Measurements from ENCODE around the gene C1orf21.

C1orf21 gene

GRCh38 chr1:184412472-184412871, 25.6 kb downstream of the C1orf21 start:
- DNase-seq (ENCODE audit: low read depth, low spot score): no peak

GRCh38 chr1:184416481-184416880, 29.7 kb downstream of the C1orf21 start:
- no peak for DNase-seq (ENCODE audit: low read depth, low spot score)

- DNase-seq (ENCODE audit: low read depth, low spot score): no peak
Observed at GRCh38 chr1:184416946-184417345, 30.1 kb downstream of the C1orf21 start.

- no peak for DNase-seq (ENCODE audit: low read depth, low spot score)
Observed at GRCh38 chr1:184417916-184418315, 31.1 kb downstream of the C1orf21 start.

- DNase-seq (ENCODE audit: low read depth, low spot score): no peak
Observed at GRCh38 chr1:184418652-184419349, 32.0 kb downstream of the C1orf21 start.

- DNase-seq (ENCODE audit: low read depth, low spot score): no peak
Observed at GRCh38 chr1:184419350-184420161, 32.7 kb downstream of the C1orf21 start.

GRCh38 chr1:184422490-184423233, 35.8 kb downstream of the C1orf21 start:
- no peak for DNase-seq (ENCODE audit: low read depth, low spot score)

GRCh38 chr1:184423649-184424048, 36.8 kb downstream of the C1orf21 start:
- DNase-seq (ENCODE audit: low read depth, low spot score): no peak

- DNase-seq (ENCODE audit: low read depth, low spot score): no peak
Observed at GRCh38 chr1:184424157-184424556, 37.3 kb downstream of the C1orf21 start.

GRCh38 chr1:184424945-184425344, 38.1 kb downstream of the C1orf21 start:
- no peak for DNase-seq (ENCODE audit: low read depth, low spot score)

GRCh38 chr1:184425449-184426277, 38.8 kb downstream of the C1orf21 start:
- DNase-seq (ENCODE audit: low read depth, low spot score): no peak

- DNase-seq (ENCODE audit: low read depth, low spot score): no peak
Observed at GRCh38 chr1:184426278-184426674, 39.4 kb downstream of the C1orf21 start.

GRCh38 chr1:184427722-184428121, 40.9 kb downstream of the C1orf21 start:
- DNase-seq (ENCODE audit: low read depth, low spot score): no peak

- DNase-seq (ENCODE audit: low read depth, low spot score): no peak
Observed at GRCh38 chr1:184428604-184429003, 41.8 kb downstream of the C1orf21 start.

GRCh38 chr1:184429335-184429734, 42.5 kb downstream of the C1orf21 start:
- no peak for DNase-seq (ENCODE audit: low read depth, low spot score)

- no peak for DNase-seq (ENCODE audit: low read depth, low spot score)
Observed at GRCh38 chr1:184433956-184434502, 47.2 kb downstream of the C1orf21 start.

GRCh38 chr1:184437291-184437690, 50.5 kb downstream of the C1orf21 start:
- DNase-seq (ENCODE audit: low read depth, low spot score): no peak

- no peak for DNase-seq (ENCODE audit: low read depth, low spot score)
Observed at GRCh38 chr1:184438363-184438762, 51.5 kb downstream of the C1orf21 start.

GRCh38 chr1:184442260-184442659, 55.4 kb downstream of the C1orf21 start:
- no peak for DNase-seq (ENCODE audit: low read depth, low spot score)

GRCh38 chr1:184443201-184443600, 56.4 kb downstream of the C1orf21 start:
- DNase-seq (ENCODE audit: low read depth, low spot score): no peak

GRCh38 chr1:184443624-184444023, 56.8 kb downstream of the C1orf21 start:
- no peak for DNase-seq (ENCODE audit: low read depth, low spot score)
